Measurements from ENCODE around the gene CLIP4. TPM values are rescaled to one million over a fixed set of nuclear protein-coding genes. Genes with fewer than 3 reads are reported as not detected.
"Not testable (repeated sequence)": the region's sequence is repeated elsewhere in the genome, so short reads cannot be mapped to it uniquely, and the experiment has no call there.

The CLIP4 gene
- total RNA-seq, 3 donors from 2014 or later (not counting 1 experiment from before 2014, with no cell fraction given), result 56.8 to 88.0 (median 72.6) TPM

GRCh38 chr2:29106256-29106655 is 9.0 kb upstream of the CLIP4 start:
- no peak overlapping the region for H3K4me3 Mint-ChIP-seq

DNA sequence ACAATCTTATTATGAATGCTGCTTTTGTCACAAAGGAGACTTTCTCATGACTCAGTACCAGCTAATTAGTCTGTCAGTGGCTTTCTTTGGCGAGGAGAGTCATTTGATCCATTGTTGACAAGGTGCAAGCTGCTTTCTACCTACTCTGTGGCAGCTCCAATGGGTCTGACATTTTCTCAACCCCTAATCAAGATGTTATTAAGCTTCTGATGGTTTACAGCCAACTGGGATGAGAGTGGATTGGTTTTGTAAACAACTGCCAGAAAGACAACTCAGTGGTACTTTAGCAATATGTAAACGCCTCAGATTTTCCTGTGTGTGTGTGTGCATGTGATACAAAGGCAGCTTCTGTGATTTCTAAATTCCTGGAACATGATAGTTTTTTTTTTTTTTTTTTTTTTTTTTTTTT is 8.2 kb upstream of the CLIP4 start:
- Mint-ChIP-seq H3K27me3 (ENCODE audit: low read depth in 2 of 2) (peaks cover 2 to 10% of the 10 kb centered on the region in 2 donors), H3K36me3 (no peaks in the 10 kb centered on the region), H3K27ac (no peak overlapping the region), H3K4me1 (peaks cover 0 to 5% of the 10 kb centered on the region in 2 donors), H3K4me3 (no peak overlapping the region), H3K9me3 (no peaks in the 10 kb centered on the region)
- Histone ChIP-seq H3K27ac (ENCODE audit: low read length) (no peak overlapping the region), H3K9me3 (ENCODE audit: control insufficient read depth, insufficient read depth, low read length) (no peaks in the 10 kb centered on the region), H3K36me3 (ENCODE audit: control insufficient read depth, insufficient read depth, low read length) (no peaks in the 10 kb centered on the region), H3K4me3 (ENCODE audit: low read length) (no peak overlapping the region), H3K4me1 (ENCODE audit: control insufficient read depth, insufficient read depth, low read length) (no peaks in the 10 kb centered on the region), H3K27me3 (ENCODE audit: control insufficient read depth, insufficient read depth, low read length) (no peaks in the 10 kb centered on the region)
- ATAC-seq (no peak), DNase-seq (no peak)
- TF ChIP-seq, protein P1, sequence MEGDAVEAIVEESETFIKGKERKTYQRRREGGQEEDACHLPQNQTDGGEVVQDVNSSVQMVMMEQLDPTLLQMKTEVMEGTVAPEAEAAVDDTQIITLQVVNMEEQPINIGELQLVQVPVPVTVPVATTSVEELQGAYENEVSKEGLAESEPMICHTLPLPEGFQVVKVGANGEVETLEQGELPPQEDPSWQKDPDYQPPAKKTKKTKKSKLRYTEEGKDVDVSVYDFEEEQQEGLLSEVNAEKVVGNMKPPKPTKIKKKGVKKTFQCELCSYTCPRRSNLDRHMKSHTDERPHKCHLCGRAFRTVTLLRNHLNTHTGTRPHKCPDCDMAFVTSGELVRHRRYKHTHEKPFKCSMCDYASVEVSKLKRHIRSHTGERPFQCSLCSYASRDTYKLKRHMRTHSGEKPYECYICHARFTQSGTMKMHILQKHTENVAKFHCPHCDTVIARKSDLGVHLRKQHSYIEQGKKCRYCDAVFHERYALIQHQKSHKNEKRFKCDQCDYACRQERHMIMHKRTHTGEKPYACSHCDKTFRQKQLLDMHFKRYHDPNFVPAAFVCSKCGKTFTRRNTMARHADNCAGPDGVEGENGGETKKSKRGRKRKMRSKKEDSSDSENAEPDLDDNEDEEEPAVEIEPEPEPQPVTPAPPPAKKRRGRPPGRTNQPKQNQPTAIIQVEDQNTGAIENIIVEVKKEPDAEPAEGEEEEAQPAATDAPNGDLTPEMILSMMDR (IDR thresholded peaks at IDR 0.05), result no peak
- intact Hi-C loops (cut with micrococcal nuclease), result no loop called here
- WGBS (ENCODE audit: insufficient coverage), result 91% methylated on average over 2 of the region's 2 CpGs

More at GRCh38 chr2:29106256-29106655, 9.0 kb upstream of the CLIP4 start:
- no peaks in the 10 kb centered on the region for H3K36me3 ChIP-seq (ENCODE audit: control insufficient read depth, insufficient read depth, low read length)
- no peak overlapping the region for H3K4me3 ChIP-seq (ENCODE audit: low read length)
- H3K4me1 ChIP-seq (ENCODE audit: control insufficient read depth, insufficient read depth, low read length), result no peaks in the 10 kb centered on the region
- DNase-seq (no peak), ATAC-seq (no peak)
- H3K27me3 ChIP-seq (ENCODE audit: control insufficient read depth, insufficient read depth, low read length), result no peaks in the 10 kb centered on the region
- H3K4me1 Mint-ChIP-seq, result peaks cover 0 to 5% of the 10 kb centered on the region in 2 donors
- intact Hi-C loops (cut with micrococcal nuclease), result no loop called here
- H3K36me3 Mint-ChIP-seq, result no peaks in the 10 kb centered on the region
- no peaks in the 10 kb centered on the region for H3K9me3 ChIP-seq (ENCODE audit: control insufficient read depth, insufficient read depth, low read length)
- TF ChIP-seq, protein P1 (IDR thresholded peaks at IDR 0.05), result no peak
- H3K27ac Mint-ChIP-seq, result no peak overlapping the region
- peaks cover 2 to 3% of the 10 kb centered on the region in 2 donors for H3K27me3 Mint-ChIP-seq (ENCODE audit: low read depth in 2 of 2)
- H3K27ac ChIP-seq (ENCODE audit: low read length), result no peak overlapping the region
- H3K9me3 Mint-ChIP-seq, result no peaks in the 10 kb centered on the region
- 73% methylated on average over 2 of the region's 3 CpGs for WGBS (ENCODE audit: insufficient coverage)

- H3K27ac Mint-ChIP-seq; H3K27me3 ChIP-seq (ENCODE audit: control insufficient read depth, insufficient read depth, low read length); H3K4me1 ChIP-seq (ENCODE audit: control insufficient read depth, insufficient read depth, low read length); ATAC-seq; H3K9me3 ChIP-seq (ENCODE audit: control insufficient read depth, insufficient read depth, low read length); H3K4me1 Mint-ChIP-seq; H3K36me3 ChIP-seq (ENCODE audit: control insufficient read depth, insufficient read depth, low read length); H3K9me3 Mint-ChIP-seq; H3K4me3 Mint-ChIP-seq; H3K36me3 Mint-ChIP-seq; DNase-seq; H3K4me3 ChIP-seq (ENCODE audit: low read length); H3K27ac ChIP-seq (ENCODE audit: low read length); intact Hi-C loops (cut with micrococcal nuclease): not testable (repeated sequence)
- peaks cover 2 to 10% of the 10 kb centered on the region in 2 donors for H3K27me3 Mint-ChIP-seq (ENCODE audit: low read depth in 2 of 2)
- WGBS (ENCODE audit: insufficient coverage), result 97% methylated on average over 3 of the region's 3 CpGs
Measured at GRCh38 chr2:29107547-29107946, 7.7 kb upstream of the CLIP4 start.

- WGBS (ENCODE audit: insufficient coverage), result 96% methylated on average over 8 of the region's 8 CpGs
- TF ChIP-seq, protein P1 (IDR thresholded peaks at IDR 0.05), result no peak
- Histone ChIP-seq H3K27me3 (ENCODE audit: control insufficient read depth, insufficient read depth, low read length) (no peaks in the 10 kb centered on the region), H3K4me1 (ENCODE audit: control insufficient read depth, insufficient read depth, low read length) (no peaks in the 10 kb centered on the region), H3K36me3 (ENCODE audit: control insufficient read depth, insufficient read depth, low read length) (no peaks in the 10 kb centered on the region), H3K9me3 (ENCODE audit: control insufficient read depth, insufficient read depth, low read length) (no peaks in the 10 kb centered on the region), H3K4me3 (ENCODE audit: low read length) (no peak overlapping the region), H3K27ac (ENCODE audit: low read length) (no peak overlapping the region)
- no peaks in the 10 kb centered on the region for H3K9me3 Mint-ChIP-seq
- intact Hi-C loops (cut with micrococcal nuclease), result no loop called here
- ATAC-seq (no peak), DNase-seq (no peak)
- peaks cover 2 to 10% of the 10 kb centered on the region in 2 donors for H3K27me3 Mint-ChIP-seq (ENCODE audit: low read depth in 2 of 2)
- no peaks in the 10 kb centered on the region for H3K36me3 Mint-ChIP-seq
- H3K27ac Mint-ChIP-seq, result no peak overlapping the region
- no peak overlapping the region for H3K4me3 Mint-ChIP-seq
- H3K4me1 Mint-ChIP-seq, result no peaks in the 10 kb centered on the region
Measured at GRCh38 chr2:29108225-29108624, 7.0 kb upstream of the CLIP4 start.
